GM12892 (cell line): ENCODE data around the gene GNB1L.

Experiments
- DNase-seq: peaks from one replicate; pipeline ENCODE4 v3.0.0; 2011; ENCODE audit not compliant: insufficient read length
- FAIRE-seq: peaks from 2 replicates; lab custom pipeline; 2011; peaks lifted over from hg19 to GRCh38; lab: Jason Lieb, UNC
- POLR2A ChIP-seq: IDR thresholded peaks from 2 replicates; pipeline ENCODE4 v1.6.1; 2011; ENCODE audit warnings: low read depth, low read length, control low read depth
- POLR2AphosphoS5 ChIP-seq: IDR thresholded peaks from 2 replicates; pipeline ENCODE4 v1.6.1; 2011; ENCODE audit warnings: low read depth, low read length, control low read depth
- TAF1 ChIP-seq: IDR thresholded peaks from 2 replicates; pipeline ENCODE4 v1.6.1; 2011; ENCODE audit warnings: low read depth, mild to moderate bottlenecking, control low read depth, low read length, borderline replicate concordance

GNB1L gene

DNA sequence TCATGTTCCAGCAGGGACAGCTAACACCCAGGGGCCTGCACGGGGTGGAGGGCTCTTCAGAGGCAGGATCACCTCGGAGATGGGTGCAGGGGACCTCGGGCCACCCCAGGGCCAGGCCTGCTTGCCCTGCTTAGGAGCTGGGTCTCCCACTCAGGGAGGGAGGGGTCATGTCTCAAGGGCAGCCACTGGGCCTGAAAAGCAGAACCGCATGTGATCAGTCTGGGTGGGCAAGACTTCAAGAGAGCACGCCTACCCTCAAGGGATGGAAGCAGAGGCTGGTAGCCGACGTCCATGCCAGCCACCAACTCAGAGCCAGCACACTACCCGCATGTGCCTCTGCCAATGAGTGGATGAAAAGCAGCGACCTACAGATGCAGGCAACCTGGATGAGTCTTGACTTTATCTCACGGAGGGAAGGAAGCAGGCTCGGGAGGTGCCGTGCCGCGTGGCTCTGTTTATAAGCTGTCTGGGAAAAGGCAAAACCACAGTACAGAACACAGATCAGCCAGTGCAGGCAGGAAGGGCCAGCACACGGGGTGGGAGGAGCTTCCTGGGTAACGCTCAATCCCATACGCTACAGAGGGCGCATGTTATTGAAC is 78.1 kb downstream of the GNB1L start:
- DNase-seq (no peak), FAIRE-seq (no peak)
- TF ChIP-seq POLR2A, result no peak
- TF ChIP-seq POLR2AphosphoS5, result no peak
- no peak for TF ChIP-seq TAF1

DNA sequence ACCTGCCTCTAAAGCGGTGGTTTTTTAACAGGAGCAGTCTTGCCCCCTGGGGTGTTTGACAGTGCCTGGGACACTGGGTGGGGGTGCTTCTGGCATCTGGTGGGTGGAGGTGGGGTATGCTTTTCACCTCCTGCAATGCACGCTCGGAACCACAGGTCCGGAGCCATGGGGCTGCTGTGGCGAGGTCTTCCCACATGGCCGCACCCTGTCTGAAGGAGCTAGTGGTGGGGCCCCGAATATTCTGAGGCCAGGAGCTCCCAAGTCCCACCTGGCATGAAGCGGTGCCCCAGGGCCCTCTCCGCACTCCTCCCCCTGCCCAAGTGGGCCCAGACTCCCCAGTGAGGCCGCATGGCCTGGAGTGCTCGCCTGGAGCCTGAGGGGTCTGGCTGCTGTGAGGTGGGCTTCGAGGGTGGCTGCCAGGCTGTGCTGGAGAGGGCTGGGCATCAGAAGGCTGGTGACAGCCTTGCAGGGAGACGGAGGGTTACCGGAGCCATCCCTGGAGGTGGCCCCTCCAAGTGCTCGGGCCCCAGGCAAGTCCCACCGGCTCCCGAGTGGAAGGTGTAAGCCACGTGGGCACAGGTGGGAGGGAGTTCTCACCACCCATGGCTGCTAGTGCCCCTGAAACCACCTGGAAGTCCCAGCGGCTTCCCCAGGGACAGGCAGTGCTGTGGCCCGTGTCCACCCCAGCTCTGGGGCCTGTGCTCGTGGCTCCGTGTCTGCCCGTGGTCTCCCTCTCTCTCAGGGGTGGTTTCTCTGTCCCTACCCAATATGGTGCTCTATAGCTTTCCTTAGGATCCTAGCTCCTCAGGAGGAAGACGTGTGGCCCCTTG is 79.0 kb downstream of the GNB1L start:
- no peak for FAIRE-seq

DNA sequence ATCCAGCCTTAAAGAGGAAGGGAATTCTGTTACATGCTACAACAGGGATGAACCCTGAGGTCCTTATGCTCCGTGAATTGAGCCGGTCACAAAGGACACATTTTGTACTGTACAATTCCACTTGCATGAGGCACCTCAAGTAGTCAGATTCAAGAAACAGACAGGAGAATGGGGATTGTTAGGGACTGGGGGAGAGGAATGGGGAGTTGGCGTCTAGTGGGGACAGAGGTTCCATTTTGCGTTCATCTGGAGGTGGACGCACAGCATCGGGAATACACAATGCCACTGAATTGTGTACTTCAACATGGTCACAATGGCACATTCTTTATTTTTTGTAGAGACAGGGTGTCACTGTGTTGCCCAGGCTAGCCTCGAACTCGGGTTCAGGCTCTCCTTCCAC is 80.0 kb downstream of the GNB1L start:
- FAIRE-seq, result no peak
- DNase-seq, result no peak
- TF ChIP-seq POLR2AphosphoS5 (no peak), POLR2A (no peak), TAF1 (no peak)

More for the DNA sequence above, 79.0 kb downstream of the GNB1L start:
- DNase-seq, result no peak
- TF ChIP-seq TAF1 (no peak), POLR2A (no peak), POLR2AphosphoS5 (no peak)

- TF ChIP-seq POLR2AphosphoS5 (no peak), POLR2A (no peak), TAF1 (no peak)
- FAIRE-seq (no peak), DNase-seq (no peak)
Observed at GRCh38 chr22:19773470-19774040, 81.1 kb downstream of the GNB1L start.

- TF ChIP-seq POLR2AphosphoS5 (no peak), TAF1 (no peak), POLR2A (no peak)
- DNase-seq, result no peak
- peak; percentile 79 for FAIRE-seq
Observed at GRCh38 chr22:19772673-19773469, 81.8 kb downstream of the GNB1L start.

- TF ChIP-seq TAF1 (no peak), POLR2A (no peak), POLR2AphosphoS5 (no peak)
- DNase-seq, result no peak
- FAIRE-seq, result no peak
Observed at GRCh38 chr22:19772422-19772672, 82.3 kb downstream of the GNB1L start.

DNA sequence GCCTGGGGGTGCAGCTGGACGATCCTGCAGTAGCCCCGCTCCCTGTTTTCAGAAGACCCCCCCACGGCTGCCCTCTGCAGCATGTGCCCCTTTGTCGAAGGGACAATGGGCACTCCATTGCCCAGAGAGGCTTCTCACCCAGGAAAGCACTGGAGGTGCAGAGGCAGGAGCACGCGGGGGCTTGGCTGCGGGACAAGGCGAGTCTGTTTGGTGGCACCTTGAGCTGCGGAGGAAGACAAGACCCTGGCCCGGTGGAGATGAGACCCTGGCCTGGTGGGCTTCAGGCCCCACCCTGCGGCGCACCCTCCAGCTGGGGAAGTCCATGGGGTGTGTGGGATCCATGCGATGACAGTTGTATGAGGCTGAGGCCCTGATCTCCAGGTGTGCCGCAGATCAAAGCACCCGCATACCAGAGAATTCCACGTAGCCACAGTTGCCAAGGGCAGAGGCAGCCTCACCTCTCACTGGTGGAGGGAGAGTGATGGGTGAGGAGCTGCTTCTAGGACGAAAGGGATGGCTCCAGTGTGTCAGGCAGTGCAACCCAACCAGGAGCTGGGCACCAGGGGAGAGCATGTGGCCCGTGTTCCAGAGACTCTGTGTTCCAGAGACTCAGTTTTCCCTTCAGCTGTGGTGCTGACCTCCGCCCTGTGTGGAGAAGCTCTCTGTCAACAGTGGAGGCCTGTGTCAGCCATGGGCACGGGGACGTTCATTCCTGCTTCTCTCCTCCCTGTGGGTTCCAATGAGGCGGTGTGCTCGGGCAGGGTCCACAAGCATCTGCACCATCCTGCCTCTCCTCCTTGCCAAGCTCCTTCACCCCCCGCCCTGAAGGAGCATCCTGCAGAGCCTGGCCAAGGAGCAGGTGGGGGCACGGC is 84.1 kb downstream of the GNB1L start:
- FAIRE-seq (no peak), DNase-seq (no peak)
- TF ChIP-seq POLR2A, result no peak
- no peak for TF ChIP-seq POLR2AphosphoS5
- no peak for TF ChIP-seq TAF1

- FAIRE-seq (no peak), DNase-seq (no peak)
- no peak for TF ChIP-seq TAF1
- no peak for TF ChIP-seq POLR2AphosphoS5
- TF ChIP-seq POLR2A, result no peak
Observed at GRCh38 chr22:19769393-19769715, 85.3 kb downstream of the GNB1L start.

DNA sequence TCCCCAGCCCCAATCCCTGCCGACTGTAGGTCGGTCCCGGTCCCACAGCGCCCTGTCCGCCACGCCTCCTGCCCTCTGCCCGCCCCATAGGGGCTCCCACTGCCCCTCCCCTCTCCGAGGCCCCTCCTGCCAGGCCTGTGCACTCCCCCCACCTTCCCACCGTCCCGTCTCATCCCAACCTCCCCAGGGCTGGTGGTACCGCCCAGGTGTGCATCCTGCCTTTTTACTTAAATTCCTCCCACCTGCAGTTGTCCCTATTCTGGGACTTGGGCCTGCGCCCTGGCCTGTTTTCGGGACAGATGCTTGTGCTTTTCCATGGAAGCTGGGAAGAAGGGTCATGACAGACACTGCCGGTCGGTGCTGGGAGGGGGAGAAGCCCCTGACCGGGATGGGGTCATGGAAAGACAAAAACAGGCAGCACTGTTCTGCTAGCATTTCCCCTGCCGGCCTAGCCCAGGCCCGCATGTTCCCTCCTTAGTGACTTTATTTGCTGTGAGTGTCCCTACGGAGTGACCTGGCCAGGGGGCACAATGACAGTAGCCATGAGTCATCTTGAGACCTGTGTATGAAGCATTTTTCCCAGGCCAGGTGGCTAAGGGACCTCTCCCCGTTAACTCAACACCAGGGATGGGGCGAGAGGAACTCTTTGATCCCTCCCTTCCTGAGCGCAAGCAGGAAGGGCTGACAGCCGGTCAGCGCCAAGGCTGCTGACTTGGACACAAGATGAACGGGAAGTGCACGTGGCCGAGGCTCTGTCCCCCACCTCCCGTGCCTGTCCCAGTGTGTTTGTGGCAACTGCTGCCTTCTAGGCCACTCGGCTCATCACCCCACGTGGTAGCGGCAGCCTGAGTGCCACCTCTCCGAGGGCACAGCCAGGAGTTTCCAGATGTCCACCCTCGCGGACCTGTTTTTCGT is 87.0 kb downstream of the GNB1L start:
- DNase-seq, result no peak
- FAIRE-seq, result no peak
- TF ChIP-seq POLR2A, result no peak
- TF ChIP-seq TAF1, result no peak
- TF ChIP-seq POLR2AphosphoS5, result no peak
